PC-9 (cell line): ENCODE data around the gene CEBPA.

Experiments used
- CTCF ChIP-seq: fragments of 200-600 bp; sonication (generic); conservative IDR thresholded peaks from 2 replicates; pipeline ENCODE4 v1.6.1; 2017; ENCODE audit warnings: mixed run types, antibody characterized with exemption, mild to moderate bottlenecking, moderate library complexity
- EZH2 ChIP-seq: fragments of 200-600 bp; sonication (generic); IDR thresholded peaks from 2 replicates; pipeline ENCODE4 v1.8.0; 2017; ENCODE audit warnings: antibody characterized with exemption, low read depth

- TF ChIP-seq CTCF, result no peak
- no peak for TF ChIP-seq EZH2
These were observed 41.7 kb upstream of the CEBPA start for GRCh38 chr19:33343859-33344572.
